GM21367 (cell line): Measurements from ENCODE around the gene EIF4E2.
"Not testable (repeated sequence)": the region's sequence is repeated elsewhere in the genome, so short reads cannot be mapped to it uniquely, and the experiment has no call there.

ENCODE experiments used
- ATAC-seq: cut with Tn5 transposase; IDR thresholded peaks from one replicate; pipeline ENCODE4 v1.9.1; 2021; ENCODE audit not compliant: unreplicated experiment

The EIF4E2 gene

GRCh38 chr2:232563580-232563979, 13.1 kb downstream of the EIF4E2 start:
- ATAC-seq: no peak

- no peak for ATAC-seq
Measured at GRCh38 chr2:232567721-232568120, 17.2 kb downstream of the EIF4E2 start.

DNA sequence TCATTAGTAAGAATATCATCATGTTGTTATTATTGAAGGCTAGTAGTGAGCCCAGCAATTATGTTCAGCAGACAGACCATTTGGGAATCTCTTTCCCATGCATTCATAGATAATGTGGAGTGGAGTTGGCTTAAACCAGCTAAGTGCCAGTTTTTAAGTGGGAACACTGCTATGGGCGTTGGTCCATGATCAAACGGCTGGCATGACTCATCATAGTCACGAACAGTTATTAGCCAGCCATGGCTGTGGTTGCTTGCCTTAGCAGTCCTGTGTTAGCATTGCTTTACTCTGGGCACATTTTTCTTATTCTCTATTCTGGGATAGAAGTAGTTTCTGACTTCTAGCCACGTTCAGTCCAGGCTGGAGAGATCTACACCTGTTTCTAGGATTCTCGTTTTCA, 17.7 kb downstream of the EIF4E2 start:
- no peak for ATAC-seq

GRCh38 chr2:232569541-232569940, 19.1 kb downstream of the EIF4E2 start:
- ATAC-seq: no peak

- not testable (repeated sequence) for ATAC-seq
Measured at GRCh38 chr2:232570481-232570880, 20.0 kb downstream of the EIF4E2 start.

- ATAC-seq: no peak
Measured at GRCh38 chr2:232571026-232571474, 20.6 kb downstream of the EIF4E2 start.

- no peak for ATAC-seq
Measured at GRCh38 chr2:232573042-232573441, 22.6 kb downstream of the EIF4E2 start.

DNA sequence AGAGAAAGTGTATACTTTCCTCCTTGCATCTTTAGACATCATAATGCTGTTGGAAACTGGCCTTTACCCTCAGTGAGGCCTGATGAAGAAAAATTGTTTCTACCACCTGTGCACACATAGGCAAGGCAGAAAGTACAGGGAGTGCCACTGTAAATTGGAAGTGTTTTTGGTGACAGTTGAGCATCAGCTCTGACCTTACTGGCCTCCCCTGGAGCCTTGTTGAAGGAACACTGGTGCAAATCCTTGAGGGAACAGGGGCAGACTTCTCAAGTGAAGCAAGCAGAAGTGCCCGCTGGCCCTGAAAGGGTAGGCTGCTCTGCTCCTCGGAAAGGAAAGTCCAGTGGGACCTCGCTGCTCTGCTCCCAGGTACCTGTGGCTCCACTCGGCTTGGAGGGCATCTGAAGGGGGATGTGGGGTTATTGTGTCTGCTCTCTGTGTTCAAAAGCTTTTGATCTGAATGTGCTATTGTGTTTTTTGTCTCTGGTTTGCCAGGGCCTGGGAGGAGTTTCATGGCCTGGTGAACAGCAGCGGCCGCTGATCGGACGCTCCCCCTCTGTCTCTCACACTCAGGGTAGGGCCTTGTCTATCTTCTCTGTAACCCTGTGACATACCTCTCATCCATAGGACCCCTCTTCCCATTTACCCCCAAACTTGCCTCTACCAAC, 23.4 kb downstream of the EIF4E2 start:
- ATAC-seq: no peak

DNA sequence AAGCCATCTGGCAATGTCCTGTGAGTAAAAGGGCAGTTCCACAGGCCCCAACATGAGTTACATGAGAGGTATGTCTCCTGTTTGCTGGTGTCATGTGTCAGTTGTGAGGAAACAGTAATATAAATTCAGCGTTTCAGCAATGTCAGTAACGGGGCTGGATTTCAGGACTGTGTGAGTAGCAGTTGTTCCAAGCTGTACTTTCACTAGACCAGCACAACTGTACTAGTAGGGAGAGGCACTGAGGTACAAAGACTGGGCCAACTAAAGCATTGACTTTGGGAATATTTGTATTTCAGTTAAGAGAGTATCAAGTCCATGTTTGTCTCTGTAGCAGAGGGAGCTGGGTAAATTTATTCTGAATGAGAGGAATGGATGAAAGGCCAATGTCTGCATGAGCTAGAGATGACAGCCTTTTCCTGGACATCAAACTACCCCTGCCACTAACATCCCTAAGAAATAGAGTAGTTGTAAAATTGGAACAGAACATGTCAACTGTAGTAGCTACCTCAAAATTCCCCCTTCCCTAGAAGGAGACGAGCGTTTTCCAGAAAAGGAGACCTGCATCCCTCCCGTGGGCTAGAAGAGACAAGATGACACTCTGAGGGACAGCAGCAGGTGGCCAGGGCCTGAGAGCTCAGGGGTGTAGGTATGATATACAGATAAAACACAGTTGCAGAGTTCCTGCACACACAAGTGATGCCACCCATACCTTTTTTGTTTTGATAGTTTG, 24.4 kb downstream of the EIF4E2 start:
- no peak for ATAC-seq

DNA sequence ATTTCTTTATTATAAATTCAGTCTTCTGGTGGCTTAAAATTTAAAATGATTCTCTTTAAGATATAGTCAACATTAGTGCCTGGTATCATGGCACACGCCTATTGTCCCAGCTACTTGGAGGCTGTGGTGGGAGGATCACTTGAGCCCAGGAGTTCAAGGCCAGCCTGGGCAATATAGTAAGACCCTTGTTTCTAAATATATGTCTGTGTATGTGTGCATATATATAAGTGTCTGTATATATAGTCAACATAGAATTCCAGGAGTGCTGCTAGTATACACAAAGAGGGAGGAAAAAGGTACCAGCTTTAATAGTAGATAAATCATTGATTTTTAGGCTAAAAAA, 24.9 kb downstream of the EIF4E2 start:
- ATAC-seq: no peak

DNA sequence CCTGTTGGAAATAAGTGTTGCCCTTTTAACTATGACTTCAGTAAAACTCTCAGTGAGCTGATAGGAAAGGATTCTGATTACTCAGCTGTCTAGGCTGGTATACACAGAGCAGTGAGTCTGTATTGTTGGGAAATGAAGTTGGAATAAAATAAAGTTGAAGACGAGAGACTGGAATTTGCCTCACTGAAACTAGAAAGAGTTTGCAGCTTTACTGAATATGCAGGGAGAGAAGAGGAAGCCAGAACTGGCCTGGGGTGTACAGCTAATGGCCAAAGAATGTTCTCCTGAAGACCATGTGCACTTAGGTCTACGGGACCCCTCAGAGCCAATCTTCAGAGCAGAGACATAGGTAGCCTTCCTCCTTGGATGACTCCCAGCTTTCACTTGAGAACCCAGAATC, 26.5 kb downstream of the EIF4E2 start:
- no peak for ATAC-seq

- no peak for ATAC-seq
Measured at GRCh38 chr2:232577841-232578240, 27.4 kb downstream of the EIF4E2 start.

DNA sequence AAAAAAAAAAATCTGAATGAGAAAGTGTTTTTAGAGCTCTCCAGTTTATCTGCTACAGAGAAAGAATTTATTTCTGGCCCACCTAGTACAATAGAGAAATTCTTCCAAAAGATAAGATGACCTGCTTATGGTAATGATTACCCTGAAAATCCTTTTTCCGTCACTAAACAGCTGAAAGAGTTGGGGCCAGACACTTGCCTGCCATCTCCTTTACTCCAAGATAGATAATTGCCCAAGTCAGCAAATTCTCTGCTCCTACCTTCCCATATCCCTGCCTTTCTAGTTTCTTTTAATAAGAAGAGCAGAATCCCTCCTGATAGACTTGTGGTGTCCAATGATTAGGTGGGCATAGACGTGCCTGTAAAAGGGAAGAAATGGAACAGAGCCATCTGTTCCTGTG, 28.1 kb downstream of the EIF4E2 start:
- no peak for ATAC-seq

DNA sequence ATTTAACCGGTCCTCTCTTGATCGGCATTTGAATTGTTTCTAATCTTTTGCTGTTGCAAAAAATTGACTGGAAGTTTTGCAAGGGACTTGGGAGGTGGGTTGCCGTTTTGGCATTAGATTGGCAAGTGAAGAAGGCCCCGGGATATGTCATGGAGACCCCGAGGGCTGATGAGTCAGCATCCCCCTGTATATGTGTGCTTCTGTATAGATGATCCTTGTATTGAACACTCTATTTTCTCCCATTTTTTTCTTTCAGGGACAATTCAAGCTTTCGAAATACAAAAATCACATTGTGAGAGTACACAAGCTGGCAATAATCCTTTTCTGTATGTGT, 30.1 kb downstream of the EIF4E2 start:
- no peak for ATAC-seq

GRCh38 chr2:232581725-232582124, 31.2 kb downstream of the EIF4E2 start:
- ATAC-seq: no peak

GRCh38 chr2:232584238-232584637, 33.7 kb downstream of the EIF4E2 start:
- no peak for ATAC-seq

DNA sequence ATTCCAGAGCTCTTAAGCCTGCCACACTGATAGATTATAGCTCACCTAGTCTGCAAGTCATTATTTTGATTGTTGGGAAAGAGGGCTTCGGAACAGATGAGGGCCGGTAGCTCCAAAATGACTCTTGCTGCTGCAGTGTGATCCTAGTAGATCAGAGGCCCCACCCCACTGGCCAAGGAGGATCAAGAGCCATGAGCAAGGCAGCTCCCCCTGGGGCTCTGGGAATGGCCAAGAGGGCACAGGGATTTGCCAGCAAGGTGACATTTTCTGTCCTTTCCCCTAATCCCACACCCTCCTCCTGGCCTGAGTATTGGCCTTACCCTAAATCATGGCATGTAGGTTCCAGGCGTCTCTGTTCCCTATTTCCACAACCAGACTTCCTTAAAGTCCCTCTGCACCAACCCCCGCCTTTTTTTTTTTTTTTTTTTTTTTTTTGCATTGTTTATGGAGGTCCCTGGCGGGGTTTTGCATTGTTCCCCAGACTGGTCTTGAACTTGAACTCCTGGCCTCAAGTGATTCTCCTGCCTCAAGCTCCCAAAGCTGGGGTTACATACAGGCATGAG, 36.5 kb downstream of the EIF4E2 start:
- no peak for ATAC-seq

- no peak for ATAC-seq
Measured at GRCh38 chr2:232587512-232587911, 37.0 kb downstream of the EIF4E2 start.

DNA sequence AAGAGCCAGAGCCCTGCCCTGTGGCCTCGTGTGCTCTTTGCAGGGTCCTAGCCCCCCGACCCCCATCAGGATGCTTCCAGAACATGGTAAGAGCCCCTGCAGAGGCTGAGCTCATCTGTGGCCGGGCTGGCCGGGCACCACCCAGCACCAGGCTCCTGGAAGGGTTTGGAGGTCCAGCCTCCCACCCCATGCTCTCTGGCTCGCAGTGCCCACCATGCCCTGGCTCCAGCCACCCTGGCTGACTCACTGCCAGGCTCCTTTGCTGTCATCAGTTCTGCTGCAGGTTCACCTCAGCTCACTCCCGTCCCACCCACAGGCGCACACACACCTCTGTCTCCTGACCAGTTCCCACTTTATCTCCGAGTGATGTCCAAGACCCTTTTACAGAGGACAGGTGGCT, 37.5 kb downstream of the EIF4E2 start:
- ATAC-seq: no peak

DNA sequence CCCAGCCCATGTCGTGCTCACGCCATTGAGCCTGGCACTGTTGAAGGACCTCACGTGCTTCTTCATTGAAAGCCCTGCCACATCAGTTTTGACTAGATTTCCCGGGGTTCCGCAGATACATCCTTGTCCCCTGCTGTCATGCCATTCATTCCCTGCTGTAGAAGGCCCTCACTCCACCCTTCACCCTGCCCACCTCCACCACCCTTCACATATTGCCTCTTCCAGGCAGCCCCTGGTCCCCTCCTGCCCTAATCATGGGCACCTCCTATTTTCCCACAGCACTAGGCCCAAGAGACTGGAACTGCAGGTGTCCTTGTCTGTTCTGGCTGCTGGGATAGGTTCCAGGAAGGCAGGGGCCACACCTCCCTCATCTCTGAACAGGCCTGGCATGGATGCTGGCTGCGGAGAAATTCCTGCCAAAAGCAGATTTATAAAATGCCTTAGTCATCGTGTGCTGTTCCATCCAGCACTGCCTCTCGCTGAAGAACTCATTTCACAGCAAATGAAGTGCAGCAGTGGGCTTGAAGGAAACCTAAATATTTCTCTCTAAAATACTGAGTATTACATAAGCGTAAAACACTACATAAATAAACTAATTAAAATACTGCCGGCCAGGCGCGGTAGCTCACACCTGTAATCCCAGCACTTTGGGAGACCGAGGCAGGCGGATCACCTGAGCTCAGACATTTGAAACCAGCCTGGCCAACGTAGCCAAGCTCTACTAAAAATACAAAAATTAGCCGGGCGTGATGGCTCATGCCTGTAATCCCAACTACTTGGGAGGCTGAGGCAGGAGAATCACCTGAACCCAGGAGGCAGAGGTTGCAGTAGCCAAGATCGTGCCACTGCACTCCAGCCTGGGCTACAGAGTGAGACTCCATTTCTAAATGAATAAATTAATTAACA, 38.4 kb downstream of the EIF4E2 start:
- no peak for ATAC-seq

GRCh38 chr2:232592772-232593395, 42.4 kb downstream of the EIF4E2 start:
- no peak for ATAC-seq
